Activated T-cell treated with anti-CD3 and anti-CD28 coated beads, Interleukin-2, amount 50 U/mL, for 48 hours (primary cell): ENCODE measurements around the gene NMNAT2.
A peak's percentile ranks its signal among the peaks of the same experiment; 100 is the strongest.

Experiments used
- DNase-seq, 2 experiments: peaks; one replicate each; pipeline ENCODE4 v3.0.0-alpha.2; 2020

NMNAT2 gene

DNA sequence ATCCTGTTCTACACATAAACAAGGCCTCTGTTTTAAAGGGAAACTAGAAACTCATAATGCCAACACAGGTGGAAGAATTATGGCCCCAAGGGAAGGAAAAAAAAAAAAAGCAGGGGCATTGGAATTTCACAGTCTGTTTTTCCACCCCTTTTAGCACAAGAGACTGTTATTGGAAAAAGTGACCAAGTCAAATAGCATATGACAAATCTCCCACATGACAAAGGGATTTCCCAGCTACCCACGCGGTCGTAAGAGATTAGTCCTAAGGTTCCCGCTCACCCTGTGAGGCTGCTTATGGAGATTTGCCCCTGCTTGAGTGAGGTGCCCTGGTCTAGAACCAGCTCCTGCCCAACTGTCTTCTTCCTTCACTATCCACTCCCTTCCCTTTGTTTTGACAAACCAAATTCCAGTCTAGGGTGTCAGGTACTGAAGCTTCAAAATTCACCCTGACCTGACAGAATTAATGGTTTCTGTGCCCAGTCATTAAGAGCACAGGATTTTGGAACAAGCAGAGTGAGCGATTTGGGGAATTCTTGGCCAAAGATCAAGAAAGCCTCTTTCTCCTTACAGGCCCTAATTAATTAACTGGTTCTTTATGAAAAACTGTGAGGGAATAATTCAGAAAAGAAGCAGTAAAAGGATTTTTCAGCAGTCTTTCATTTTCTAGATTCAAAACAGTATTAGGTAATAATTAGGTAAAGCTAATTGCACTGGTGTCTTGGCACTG, 107.3 kb downstream of the NMNAT2 start:
- DNase-seq = peak; percentile 29 to 45

DNA sequence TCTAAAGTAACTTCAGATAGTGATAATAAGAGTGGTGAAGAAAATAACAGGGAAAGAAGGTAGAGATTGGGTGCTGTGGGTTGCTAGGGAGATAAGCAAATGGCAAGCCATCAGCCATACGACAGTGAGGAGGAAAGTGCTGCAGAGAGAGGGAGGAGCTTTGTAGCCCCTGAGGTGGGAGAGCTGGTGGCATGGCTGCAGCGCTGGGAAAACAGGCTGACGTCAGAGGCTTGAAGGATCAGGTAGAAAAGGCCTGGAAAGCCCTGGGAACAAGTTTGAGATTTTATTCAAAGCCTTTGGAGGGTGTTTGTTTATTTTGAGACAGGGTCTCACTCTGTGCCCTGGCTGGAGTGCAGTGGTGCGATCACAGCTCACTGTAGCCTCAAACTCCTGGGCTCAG, 109.5 kb downstream of the NMNAT2 start:
- DNase-seq = no peak

DNA sequence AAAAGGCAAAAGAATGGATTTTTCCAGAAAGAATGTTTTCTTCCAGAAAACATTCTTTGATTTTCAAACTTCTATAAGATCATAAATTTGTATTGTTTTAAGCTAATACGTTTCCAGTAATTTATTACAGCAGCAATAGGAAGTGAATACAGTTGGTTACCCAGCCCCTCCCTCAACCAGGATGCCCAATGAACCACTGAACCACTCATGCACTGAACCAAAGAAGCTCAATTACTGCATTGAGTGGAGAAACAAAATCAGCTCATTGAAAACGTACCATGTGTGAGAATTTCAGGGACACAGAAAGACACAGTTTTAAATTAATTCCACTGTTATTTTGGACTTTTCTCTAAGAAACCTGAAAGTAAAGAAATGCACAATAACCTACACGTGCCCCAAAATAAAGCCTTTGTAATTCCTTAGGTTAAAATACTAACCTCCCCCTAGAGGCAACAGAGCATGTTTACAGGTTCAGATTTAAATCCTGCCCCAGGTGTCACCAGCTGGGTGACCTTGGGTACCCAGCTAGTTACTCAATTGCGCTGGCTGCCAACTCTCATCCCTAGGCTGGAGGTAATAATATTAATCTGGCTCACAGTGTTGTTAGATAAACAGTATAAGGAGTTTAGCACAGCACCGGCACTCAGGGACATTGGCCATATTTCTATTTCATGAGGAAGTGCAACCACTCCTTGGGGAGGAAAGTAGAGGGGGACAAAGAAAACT, 111.7 kb downstream of the NMNAT2 start:
- DNase-seq = no peak

- no peak for DNase-seq
These were observed 113.6 kb downstream of the NMNAT2 start for GRCh38 chr1:183304440-183305107.

DNA sequence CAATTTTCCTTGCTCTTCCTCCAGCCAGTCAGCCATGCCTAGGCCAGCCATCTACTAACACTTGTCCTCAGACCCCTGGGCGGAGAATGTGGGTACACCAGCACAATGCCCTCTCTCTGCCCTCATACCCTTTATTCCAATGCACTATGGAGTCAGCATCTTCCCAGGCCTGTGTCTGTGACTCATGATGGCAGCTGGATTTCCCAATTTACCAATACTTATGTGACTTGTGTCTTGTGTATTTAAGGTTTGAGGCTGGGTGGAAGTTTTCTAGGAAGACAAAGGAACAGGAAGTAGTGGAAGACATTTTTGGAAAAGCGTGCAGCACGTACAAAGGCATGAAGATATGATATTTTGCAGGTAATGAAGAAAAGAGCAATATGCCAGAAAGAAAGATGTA, 114.3 kb downstream of the NMNAT2 start:
- DNase-seq = no peak

GRCh38 chr1:183303323-183303645, 114.9 kb downstream of the NMNAT2 start:
- DNase-seq = no peak

DNA sequence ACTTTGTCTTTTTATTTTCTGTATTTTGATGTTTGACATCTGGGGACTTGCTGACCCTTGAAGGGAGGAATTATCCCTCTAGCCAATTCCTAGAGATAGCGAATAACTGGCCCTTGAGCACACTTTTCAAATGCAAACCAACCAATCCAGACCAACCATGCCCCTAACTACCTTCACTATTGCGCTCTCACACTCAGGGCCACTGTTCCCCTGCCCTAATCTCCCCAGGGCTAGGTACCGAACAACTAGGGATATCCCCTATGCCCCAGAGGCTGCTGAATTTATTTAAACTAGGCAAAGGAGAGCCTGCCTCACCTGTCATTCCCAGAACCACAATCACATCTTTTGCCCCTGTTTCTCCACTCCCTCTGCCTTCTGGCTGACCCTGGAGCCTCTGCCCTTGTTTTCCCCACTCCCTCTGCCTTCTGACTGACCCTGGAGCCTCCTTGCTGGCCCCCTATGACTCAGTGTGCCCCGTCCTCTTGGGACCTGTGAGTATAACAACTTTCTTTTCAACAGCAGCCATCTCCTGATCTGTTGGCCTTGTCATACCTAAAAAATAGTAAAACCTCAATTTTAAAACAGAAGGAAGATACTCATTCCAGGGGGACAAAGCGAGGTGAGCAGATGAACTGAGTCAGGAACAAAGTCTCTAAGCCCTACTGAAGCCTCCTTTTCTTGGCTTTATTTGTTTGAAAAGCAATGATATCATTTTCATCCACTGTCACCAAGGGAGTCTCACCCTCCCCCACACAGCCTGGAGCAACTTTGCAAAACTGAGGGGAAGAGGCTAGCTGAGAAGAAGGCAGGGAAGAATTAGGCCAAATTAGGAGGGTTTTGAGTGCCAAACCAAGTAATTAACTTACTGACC, 115.5 kb downstream of the NMNAT2 start:
- no peak for DNase-seq

DNA sequence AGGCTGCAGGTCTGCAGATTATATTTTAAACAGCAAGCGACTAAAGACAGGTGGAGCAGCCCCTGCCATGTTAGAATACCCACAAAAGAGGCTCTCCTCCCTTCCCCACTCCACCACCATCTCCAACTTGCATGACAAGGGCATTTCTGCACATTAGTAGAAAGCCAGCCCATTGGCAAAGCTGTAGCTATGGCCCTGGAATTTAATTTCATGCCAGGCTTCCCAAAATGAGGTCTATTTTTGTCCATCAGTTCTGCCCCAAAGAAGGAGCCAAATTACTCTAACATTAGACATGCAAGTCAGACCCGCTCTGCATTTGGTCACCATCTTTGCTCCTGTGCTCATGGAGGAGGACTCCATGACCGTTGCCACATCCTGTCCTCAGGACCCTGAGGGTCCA, 116.9 kb downstream of the NMNAT2 start:
- no peak for DNase-seq

- DNase-seq = no peak
These were observed 117.4 kb downstream of the NMNAT2 start for GRCh38 chr1:183300828-183301227.

DNA sequence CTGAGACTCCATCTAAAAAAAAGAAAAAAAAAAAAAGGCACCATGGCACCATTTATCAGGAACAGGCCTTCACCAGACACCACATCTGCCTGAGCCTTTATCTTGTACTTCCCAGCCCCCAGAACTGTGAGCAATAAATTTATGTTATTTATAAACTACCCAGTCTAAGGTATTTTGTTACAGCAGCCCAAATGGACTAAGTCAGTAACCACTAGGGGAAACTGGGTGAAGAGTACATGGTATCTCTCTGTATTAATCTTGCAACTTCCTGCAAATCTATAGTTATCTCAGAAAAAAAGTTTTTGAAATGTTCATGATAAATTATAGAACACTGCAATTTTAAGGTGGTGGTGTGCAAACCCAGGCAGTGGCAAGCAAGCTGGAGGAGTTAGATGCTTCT, 117.8 kb downstream of the NMNAT2 start:
- DNase-seq = no peak

DNA sequence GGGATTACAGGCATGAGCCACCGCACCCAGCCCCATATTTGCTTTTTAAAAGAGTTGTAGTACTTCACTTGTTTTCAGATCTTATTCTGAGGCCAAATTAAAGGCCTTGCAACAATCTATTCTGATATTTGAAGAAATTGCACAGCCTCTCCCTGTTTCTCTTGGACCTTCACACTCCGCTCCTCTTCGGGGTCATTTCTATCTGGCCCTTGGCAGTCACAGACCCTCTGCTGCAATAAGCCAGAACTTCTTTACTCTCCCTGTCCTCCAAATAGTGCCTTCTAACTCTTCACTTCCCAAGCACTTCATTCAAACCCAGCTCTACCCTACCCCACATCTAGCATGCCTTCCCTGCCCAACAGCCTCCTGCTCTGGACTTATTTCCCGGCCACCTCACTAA, 121.4 kb downstream of the NMNAT2 start:
- no peak for DNase-seq

- no peak for DNase-seq
These were observed 122.7 kb downstream of the NMNAT2 start for GRCh38 chr1:183295521-183295920.

DNA sequence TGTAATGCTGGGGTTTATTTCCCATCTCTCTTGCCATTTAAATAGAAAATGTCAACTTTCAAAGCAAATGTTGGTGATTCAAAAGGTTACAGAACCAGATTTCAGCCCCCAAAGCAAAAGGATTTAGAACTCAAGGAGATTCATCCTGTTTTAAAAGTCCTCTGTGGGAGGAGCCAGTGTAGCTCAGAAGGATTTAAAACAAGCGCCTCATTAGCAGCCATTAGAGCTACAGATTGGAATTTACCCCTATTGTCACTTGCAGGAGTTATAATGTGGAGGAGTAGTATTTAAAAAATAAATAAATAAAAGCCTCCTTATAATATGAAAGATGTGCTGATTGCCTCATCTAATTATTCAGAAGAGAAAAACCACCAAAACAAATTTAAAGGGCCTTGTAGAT, 124.3 kb downstream of the NMNAT2 start:
- no peak for DNase-seq

DNA sequence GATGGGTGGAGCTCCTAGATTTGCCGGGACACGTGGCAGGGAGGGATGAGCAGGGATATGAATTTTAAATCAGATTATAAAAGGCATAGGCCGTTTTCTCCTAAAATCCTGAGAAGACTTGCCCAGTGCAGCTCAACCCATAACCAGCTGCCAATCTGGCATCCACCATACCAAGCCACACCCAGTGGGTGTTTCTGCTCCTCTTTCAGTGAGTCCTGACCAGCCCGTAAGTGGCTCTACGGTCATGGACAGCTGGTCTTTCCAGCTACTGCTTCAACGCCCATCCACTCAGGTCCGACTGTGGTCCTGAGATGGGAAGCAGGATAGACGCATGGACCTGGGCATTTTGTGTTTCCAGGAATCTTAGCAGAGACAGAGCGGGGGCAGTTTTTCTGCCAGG, 124.9 kb downstream of the NMNAT2 start:
- DNase-seq = no peak

DNA sequence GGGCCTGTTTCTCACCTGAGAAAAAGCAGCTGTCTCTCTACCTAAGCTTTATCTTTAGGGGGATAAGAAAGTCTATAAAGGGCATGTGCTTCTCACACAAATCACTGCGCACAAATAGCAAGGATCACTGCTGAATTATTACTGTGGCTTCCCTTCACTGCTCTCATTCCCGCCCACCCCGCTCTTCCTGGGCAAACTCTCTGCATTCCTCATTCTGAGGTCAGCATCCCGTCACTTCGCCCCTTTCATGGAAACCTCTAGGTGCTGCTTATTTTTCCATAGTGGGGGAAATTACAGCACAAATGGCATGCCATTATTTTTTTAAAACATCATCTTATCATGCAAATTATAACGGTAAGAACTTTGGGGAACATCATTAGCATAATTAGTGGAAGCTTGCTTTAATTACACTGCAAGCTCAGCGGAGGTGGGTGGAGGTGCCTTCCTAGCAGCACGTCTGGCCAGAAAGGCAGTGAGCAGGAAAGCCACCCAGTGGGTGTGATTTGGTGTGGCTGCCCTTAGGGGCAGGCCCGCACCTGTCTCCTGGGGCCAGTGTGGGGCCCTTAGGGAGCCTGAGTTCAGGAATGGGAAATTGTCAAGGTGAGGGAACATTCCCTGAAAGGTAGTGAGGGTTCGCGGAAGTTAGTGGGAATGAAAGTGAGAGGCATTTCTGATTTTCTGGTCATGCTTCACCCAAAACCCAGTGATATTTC, 126.2 kb downstream of the NMNAT2 start:
- no peak for DNase-seq

GRCh38 chr1:183291216-183291762, 126.9 kb downstream of the NMNAT2 start:
- no peak for DNase-seq

DNA sequence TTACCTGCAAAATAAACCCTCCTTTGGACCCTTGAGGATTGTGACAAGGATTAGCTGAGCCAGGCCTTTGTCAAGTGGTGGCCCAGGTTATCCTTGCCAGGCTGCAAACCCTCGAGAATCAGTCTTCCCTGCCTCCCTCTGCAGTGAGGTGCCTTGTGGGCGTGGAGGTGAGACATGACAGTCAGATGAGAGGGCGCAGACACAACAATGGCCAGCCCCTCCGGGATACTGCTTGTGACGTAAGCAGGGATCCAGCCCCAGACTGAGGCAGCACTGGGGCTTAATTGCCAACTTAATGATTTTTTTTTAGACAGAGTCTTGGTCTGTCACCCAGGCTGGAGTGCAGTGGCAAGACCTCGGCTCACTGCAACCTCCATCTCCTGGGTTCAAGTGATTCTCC, 127.6 kb downstream of the NMNAT2 start:
- DNase-seq = no peak

GRCh38 chr1:183289051-183289496, 129.1 kb downstream of the NMNAT2 start:
- no peak for DNase-seq

GRCh38 chr1:183288583-183288982, 129.6 kb downstream of the NMNAT2 start:
- DNase-seq = no peak

DNA sequence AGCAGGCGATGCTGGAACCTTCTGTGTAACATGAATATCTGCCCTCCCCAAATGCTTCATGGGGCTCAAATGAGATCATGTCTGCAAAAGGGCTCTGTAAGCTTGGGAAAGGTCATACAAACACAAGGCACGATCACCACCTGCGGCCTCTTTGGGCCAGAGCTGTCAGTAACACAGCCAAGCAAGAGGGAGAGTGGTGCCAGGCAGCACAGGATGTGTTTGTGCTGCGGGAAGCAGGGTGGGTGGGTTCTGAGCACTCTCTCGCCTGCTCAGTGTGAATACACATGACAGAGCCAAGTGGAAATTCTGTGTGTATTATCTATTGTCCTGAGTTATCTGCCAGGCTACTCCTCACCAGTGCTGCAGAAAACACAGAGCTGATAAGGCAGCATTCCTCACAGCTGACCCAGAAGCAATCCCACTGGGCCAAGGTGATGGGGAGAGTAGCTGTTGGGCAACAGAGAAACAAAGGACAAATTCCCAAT, 130.9 kb downstream of the NMNAT2 start:
- no peak for DNase-seq

GRCh38 chr1:183285746-183286145, 132.4 kb downstream of the NMNAT2 start:
- DNase-seq = no peak

DNA sequence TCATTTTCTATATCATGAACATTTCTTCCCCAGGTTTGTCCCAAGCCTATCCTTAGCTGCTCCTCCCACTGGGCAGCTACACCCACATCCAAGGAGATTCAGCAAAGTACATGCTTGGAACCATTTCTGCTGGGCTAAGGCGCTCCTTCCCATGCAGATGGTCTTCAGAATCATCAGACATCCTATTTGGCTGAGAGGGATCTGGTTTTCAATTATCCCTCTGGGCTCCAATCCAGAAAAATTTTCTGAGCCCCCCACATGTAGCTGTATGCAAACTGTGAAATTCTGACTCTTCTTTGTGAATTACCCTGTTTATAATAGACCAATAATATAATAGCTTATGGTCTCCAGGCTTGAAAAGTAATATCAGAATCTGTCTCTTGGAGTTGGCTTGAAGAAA, 132.9 kb downstream of the NMNAT2 start:
- no peak for DNase-seq
